ENCODE results near the gene CLCA1.

The CLCA1 gene

DNA sequence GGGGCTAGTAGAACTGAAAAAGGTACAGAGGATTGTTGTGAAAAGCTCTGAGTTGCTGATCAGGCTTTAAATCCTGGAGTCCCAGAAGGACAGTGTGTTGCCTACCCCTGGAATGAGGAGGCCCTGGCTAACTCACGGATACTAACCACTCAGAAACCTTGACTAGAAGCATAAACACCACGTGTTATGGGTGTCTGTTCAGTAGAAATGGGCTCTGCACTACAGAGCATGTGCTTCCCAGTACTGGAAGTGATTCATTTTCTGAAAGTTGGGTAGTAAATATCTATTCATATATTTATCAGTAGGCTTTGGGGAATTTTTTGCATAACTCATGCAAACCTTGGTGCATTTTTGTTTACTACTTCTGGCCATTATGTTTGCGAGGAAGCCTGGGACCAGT is 15.1 kb upstream of the CLCA1 start:
- no peak for DNase-seq
- in situ Hi-C loops (cut with HindIII; ENCODE audit: low pct_ligation_motif_present, low pct_unique_long_range_greater_than_20kb, low sequenced_read_pairs): no loop called here

DNA sequence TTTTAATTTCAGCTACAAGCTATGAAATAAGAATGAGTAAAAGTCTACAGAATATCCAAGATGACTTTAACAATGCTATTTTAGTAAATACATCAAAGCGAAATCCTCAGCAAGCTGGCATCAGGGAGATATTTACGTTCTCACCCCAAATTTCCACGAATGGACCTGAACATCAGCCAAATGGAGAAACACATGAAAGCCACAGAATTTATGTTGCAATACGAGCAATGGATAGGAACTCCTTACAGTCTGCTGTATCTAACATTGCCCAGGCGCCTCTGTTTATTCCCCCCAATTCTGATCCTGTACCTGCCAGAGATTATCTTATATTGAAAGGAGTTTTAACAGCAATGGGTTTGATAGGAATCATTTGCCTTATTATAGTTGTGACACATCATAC is 13.7 kb upstream of the CLCA1 start:
- in situ Hi-C loops (cut with HindIII; ENCODE audit: low pct_ligation_motif_present, low pct_unique_long_range_greater_than_20kb, low sequenced_read_pairs): no loop called here
- no peak for DNase-seq

DNA sequence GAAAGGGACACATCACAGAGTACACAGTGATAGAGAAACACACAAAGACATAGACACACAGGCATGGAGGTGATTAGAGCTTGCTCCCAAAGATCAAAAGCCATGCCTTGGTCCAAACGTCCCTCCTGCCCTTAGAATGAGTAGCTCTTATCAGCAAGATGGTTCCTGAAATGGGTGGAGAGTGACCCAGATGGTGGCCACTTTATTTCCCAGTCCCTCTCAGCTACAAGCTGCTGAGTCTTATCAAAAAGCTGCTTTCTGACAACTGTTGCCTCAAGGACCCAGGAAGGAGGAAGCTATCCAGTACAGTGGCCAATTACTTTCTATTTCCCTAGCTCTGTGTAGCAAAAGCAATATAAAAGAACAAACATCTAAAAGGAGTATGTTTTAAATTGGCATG is 7.7 kb upstream of the CLCA1 start:
- in situ Hi-C loops (cut with HindIII; ENCODE audit: low pct_ligation_motif_present, low pct_unique_long_range_greater_than_20kb, low sequenced_read_pairs): no loop called here
- DNase-seq: no peak

DNA sequence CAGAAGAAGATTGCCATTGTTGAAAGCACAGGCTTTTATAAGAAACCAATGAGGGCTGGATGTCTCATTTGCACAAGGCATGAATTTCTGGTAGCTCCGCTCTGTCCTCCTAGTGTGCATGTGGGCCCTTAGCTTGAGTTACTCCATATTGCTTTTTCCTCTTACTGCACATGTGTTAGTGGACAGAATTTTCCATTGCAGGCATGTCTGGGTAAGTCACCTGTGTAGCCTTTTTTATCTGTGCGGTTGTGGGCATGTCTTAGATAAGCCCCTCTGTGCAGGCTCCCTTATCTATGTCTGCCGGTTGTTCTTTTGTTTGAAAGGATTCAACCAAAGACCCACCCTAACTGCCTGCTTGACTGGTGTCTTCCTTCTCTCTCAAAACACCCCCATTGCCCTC is 7.2 kb upstream of the CLCA1 start:
- in situ Hi-C loops (cut with HindIII; ENCODE audit: low pct_ligation_motif_present, low pct_unique_long_range_greater_than_20kb, low sequenced_read_pairs): no loop called here
- DNase-seq: no peak

DNA sequence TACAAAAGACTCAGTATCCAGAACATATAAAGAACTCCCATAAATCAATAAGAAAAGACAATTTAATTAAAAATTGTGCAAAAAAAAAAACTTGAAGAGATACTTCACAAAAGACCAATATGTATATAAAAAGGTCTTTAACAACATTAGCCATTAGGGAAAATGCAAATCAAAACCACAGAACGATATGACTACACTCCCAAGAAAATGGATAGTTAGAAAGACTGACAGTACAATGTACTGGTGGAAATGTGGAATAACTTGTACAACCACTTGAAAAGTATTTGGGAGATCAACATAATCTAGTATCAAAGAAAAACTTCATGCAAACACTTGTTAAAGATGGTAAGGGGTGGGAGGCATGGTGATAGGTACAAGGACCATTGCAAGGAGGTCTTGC is 3.9 kb upstream of the CLCA1 start:
- DNase-seq: no peak
- in situ Hi-C loops (cut with HindIII; ENCODE audit: low pct_ligation_motif_present, low pct_unique_long_range_greater_than_20kb, low sequenced_read_pairs): no loop called here

DNA sequence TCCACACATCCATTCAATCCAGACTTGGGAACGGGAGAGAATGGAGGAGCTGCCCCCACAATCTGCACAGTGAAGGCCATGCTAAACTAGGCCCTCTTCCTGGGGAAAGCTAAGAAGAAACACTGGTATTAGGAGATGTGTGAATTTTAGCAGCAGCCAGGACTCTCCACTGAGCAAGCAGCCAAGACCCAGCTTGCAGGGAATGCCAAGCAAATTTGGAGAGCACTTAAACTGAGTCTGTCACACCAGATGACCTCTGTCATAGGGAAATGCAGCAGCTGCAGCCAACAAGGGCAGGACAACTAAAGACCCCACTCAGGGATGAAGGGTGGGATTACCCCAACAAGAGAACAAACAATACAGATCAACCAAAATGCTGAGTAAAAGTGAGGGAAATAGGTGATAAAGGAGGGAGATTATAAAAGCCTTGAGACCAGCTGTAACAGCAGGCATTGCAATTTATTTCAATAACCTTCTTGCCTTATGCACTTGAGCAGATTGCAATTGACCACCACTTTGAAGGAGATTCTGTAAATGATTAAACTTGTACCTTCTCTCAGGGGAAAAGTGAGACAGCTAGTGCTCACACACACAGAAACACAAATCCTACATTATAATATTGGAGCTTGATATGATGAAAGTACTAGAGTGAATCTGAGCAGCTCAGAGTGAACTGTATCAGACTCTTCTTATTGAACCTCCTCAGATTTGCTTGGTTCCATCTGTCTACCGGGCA is 2.5 kb upstream of the CLCA1 start:
- in situ Hi-C loops (cut with HindIII; ENCODE audit: low pct_ligation_motif_present, low pct_unique_long_range_greater_than_20kb, low sequenced_read_pairs): no loop called here

DNA sequence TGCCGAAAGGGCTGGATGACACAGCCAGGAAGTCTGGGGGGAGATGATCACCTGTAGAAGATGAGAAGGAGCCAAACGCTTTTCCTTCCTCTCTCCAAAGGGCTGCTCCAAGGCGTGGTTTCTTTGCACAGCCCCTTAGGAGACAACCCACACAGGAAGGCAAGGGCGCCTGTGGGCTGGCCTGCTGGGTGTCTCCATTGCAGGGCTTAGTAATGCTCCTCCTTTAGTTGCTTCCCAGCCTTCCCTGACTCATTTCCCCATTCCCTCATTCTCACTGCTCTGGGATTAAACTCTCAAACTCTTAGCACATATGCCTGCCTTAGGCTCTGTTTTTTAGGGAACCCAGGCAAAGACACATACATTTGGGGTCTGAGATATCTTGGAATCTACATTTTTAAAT is 1.7 kb upstream of the CLCA1 start:
- in situ Hi-C loops (cut with HindIII; ENCODE audit: low pct_ligation_motif_present, low pct_unique_long_range_greater_than_20kb, low sequenced_read_pairs): no loop called here
- no peak for DNase-seq

More for the DNA sequence above, 2.5 kb upstream of the CLCA1 start:
- no peak for DNase-seq

DNA sequence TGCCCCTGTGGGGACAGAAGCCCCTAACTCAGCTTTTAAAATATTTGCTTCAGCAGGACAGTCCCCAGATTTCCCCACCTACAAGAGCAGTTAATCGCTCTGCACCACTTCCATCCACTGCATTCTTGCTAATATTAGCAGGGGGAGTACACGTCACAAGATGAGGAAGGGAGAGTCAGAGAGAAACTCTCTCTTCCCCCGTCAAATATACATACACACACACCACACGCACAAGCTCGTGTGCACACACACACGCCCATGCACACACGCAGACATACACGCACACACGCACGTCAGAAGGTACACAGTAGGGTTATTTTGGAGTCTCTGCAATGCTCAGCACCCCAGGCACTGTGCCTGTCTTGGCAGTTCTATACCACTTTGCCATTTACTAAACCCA is 2.1 kb downstream of the CLCA1 start:
- DNase-seq: no peak
- in situ Hi-C loops (cut with HindIII; ENCODE audit: low pct_ligation_motif_present, low pct_unique_long_range_greater_than_20kb, low sequenced_read_pairs): no loop called here

DNA sequence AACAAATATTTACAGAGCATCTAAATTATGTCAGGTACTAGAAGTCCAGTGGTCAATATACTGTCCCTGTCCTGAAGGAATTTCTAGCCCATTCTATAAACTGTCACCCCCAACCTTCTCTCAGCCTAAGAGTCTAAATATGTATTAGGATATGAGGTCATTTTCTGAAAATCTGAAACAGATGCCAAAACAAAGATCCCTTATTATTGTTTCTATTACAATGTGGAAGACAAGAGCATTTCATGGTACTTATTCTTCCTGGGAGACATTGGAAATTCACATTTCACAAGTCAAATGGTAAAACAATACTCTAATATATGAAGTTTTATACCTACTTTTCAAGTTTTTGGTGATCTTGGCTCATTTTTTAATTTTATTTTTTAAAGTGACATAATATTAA is 2.6 kb downstream of the CLCA1 start:
- no peak for DNase-seq
- in situ Hi-C loops (cut with HindIII; ENCODE audit: low pct_ligation_motif_present, low pct_unique_long_range_greater_than_20kb, low sequenced_read_pairs): no loop called here

DNA sequence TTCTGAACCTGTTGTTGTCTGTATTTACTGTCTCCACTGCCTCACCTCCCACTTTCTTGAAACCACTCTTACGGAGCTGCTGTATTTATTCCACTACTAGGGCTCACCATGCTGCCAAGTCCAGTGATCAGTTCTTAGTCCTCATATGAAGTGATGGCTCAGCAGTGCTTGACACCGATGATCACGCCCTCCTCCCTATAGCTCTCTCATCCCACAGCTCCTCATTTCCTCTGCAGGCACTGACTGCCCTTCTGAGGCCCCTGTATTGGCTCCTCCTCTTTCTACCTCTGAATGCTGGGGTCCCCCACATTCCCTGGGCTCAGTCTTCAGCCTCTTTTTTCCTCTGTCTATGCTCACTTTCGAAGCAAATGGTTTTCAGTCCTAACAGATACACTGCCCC is 3.4 kb downstream of the CLCA1 start:
- no peak for DNase-seq
- in situ Hi-C loops (cut with HindIII; ENCODE audit: low pct_ligation_motif_present, low pct_unique_long_range_greater_than_20kb, low sequenced_read_pairs): no loop called here

DNA sequence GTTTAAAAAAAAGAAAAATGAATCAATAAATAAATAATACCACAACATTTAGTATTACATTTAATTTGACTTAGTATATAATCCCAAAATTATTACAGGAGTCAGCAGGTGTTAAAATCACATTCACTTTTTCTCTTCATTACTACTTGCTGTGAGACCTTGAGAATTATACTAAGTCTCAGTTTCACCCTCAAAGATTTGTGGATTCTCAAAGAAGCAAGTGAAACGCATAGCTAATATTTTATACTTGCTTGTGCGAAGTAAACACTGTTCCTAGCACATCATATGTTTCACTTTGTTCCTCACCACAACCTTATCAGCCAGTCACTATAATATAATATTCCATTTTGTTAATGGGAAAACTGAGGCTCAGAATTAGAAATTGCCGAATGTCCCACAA is 4.0 kb downstream of the CLCA1 start:
- in situ Hi-C loops (cut with HindIII; ENCODE audit: low pct_ligation_motif_present, low pct_unique_long_range_greater_than_20kb, low sequenced_read_pairs): no loop called here
- DNase-seq: no peak

DNA sequence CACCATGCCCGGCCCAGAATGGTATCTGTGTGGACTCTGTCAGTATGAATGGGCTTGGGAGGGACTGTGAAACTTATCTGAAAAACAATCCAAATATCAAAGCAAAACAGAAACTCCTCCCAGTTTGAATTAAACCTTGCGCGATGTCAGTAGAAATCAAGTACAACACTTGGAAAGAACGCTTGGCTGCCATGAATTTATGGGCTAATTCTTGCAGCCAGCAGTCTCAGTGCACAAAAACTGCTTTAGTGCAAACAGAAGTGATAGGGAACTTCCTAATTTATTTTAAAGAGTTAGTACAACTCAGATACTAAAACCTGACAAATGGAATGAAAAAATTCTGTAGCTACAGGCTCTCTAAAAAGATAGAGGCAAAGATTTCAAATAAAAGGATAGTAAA is 8.5 kb downstream of the CLCA1 start:
- no peak for DNase-seq
- in situ Hi-C loops (cut with HindIII; ENCODE audit: low pct_ligation_motif_present, low pct_unique_long_range_greater_than_20kb, low sequenced_read_pairs): no loop called here

DNA sequence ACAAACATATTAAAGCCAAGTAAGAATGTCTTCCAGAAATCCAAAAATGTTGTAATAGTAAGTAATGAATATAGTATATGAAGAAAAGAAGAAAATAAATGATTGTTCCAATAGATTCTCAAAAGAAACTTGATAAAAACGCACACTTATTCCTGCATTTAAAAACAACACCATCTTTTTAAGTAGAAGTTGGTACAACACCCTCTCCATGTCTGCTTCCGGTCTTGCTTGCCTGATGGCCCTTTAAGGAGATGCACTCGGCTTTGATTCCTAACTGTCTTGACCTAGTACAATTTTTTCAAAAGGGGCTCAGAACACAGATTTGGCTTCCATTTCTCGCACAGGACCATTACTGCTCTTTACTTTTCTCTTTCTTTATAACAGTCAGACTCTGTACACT is 9.0 kb downstream of the CLCA1 start:
- in situ Hi-C loops (cut with HindIII; ENCODE audit: low pct_ligation_motif_present, low pct_unique_long_range_greater_than_20kb, low sequenced_read_pairs): no loop called here
- no peak for DNase-seq

DNA sequence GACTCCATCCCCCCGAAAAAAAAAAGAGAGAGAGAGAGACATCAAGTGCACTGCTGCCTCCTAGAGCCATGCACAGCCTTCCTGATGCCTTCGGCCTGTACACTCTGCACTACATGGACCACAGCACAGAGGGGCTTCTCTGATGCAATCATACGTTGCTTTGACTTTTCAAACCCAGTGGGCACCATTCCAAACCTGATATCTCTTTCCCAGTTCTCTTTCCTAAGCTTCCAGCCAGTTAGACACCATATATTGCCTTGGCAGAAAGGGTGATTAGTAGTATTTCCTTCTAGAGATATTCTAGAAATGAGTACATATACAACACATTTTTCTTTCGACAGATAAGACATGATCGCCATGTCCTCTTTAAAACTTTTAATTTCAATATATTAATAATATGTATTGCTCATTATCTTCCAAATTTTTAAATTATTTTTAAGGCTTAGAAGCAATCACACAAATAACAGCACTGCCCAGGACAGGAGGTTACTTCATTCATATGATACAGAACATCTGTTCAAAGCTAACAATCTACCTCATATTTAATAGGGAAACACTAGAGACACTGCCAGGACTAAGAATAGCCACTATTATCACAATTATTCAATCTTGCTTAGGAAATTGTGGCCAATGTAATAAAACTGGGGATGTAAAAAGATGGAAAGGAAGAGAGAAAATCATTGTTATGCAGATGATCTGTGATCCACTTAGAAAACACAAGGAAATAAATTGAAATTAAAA is 9.9 kb downstream of the CLCA1 start:
- in situ Hi-C loops (cut with HindIII; ENCODE audit: low pct_ligation_motif_present, low pct_unique_long_range_greater_than_20kb, low sequenced_read_pairs): no loop called here
- no peak for DNase-seq

DNA sequence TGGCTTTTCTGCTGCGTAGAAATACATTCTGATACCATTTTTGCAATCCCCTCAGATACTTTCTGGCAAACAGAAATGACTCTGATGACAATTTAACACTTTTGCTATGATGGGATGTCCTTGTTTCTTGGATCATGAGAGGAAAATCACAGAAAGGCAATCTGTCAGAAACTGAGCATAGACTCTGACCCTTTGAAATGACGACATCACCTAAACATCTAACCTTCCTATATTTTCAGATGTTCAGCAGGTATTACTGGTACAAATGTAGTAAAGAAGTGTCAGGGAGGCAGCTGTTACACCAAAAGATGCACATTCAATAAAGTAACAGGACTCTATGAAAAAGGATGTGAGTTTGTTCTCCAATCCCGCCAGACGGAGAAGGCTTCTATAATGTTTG is 13.2 kb downstream of the CLCA1 start:
- in situ Hi-C loops (cut with HindIII; ENCODE audit: low pct_ligation_motif_present, low pct_unique_long_range_greater_than_20kb, low sequenced_read_pairs): no loop called here
- no peak for DNase-seq

DNA sequence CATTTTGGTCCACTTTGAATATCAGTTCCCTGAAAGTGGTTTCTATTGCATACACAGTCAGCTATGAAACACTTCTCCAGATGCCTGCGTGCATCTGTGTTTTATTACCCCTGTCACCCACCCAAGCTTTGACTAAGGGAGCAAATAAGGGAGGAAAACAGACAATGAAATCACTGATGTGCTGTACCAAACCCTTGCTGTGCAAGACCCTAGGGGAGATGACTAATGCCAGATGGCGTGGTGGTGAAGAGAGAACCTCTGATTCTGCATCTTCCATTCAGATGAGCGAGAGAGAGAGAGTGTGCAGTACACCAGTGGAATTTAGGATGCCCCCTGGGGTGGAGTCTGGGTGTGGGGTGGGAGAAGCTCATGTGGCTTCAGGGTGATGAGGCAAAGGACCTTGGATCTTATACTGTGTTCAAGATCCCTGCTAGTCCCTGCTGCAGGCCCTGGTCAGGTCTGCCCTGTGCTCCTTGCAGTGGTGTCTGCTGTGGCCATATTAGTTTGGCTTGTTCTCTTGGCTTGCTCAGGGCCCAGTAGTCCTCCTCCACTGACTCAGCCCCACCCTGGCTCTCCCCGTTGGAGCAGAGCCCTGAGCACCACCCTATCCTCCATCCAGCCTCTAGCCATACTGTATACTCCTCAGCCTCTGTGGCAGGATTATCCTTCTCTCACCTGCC is 18.5 kb downstream of the CLCA1 start:
- in situ Hi-C loops (cut with HindIII; ENCODE audit: low pct_ligation_motif_present, low pct_unique_long_range_greater_than_20kb, low sequenced_read_pairs): no loop called here

DNA sequence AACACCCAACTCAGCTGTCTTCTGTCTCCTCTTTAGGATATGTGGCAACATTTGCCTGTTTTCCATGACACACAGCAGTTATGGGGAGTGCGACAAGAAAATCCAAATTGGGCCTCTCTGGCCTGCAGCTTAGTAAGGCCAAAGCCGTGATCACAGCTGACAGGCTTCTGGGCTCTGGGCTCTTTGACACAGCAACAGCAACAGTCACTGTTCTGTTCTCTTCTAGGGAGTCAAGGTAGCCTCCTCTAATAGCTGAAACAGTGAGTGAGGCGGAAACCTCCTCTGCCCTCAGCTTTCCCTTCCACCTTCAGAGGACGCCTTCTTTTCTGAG is 19.0 kb downstream of the CLCA1 start:
- in situ Hi-C loops (cut with HindIII; ENCODE audit: low pct_ligation_motif_present, low pct_unique_long_range_greater_than_20kb, low sequenced_read_pairs): no loop called here

More for the DNA sequence above, 18.5 kb downstream of the CLCA1 start:
- DNase-seq: no peak

DNA sequence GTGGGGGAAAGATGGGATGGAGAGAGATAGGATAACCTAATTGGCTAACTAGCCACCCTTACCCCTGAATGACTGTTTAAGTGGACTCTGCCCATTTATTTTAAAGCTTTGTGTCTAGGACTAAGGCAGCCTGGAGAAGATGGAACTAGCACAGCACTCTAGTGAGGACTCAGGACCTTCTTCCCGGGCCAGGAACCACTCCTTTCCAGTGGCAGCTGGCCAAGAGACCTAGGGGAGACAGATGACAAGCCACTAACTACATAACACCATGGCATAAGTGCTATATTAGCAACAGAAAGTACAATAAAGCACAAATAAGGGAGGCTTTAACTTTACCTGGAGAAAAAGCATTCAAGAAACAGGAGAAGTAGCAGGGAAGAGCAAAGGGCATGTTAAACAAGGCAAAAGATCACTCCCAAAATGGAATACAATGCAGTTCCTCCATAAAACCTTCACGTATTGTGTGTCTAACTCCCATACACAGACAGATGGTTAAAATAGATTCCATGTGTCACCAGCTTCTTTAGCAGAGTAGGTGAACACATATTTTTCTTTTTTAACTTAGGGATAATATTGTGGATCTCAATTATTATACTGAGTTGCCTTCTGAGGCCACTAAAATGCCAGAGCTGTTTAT is 20.6 kb downstream of the CLCA1 start:
- in situ Hi-C loops (cut with HindIII; ENCODE audit: low pct_ligation_motif_present, low pct_unique_long_range_greater_than_20kb, low sequenced_read_pairs): no loop called here

More for the DNA sequence above, 19.0 kb downstream of the CLCA1 start:
- no peak for DNase-seq

DNA sequence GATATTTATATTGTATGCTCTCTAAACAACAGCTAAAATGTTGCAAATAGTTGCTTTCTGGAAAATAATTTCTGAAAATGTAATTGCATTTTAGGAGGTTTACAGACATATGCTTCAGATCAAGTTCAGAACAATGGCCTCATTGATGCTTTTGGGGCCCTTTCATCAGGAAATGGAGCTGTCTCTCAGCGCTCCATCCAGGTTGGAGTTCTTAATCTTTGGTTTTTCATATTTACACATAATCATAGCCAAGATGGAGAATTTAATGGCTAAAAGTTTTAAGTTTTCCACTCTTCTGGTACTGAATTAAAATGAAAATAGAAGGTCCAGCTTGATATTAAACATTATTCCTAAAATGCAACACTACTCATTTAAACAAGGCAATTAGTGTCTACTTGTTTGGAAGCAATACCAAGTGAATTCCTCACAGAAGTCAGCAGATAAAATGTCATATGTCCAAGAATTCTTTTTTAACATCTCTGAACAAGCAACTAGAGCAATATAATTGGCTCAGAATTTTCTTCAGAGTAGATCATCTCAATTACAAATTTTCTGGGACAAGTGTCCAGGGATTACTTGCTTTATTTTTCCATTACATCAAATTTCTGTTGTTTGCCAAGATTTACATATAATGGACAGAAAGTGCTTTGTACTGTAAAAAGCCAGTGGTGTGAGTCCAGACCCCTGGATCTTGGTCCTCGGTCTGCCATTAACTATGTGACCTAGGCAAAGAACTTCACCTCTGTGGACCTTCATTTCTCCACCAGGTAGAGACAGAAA is 22.6 kb downstream of the CLCA1 start:
- no peak for DNase-seq
- in situ Hi-C loops (cut with HindIII; ENCODE audit: low pct_ligation_motif_present, low pct_unique_long_range_greater_than_20kb, low sequenced_read_pairs): no loop called here

More for the DNA sequence above, 20.6 kb downstream of the CLCA1 start:
- no peak for DNase-seq
